22Rv1 (cell line): ENCODE results near the gene DHRS4.
"Not testable (repeated sequence)": the region's sequence is repeated elsewhere in the genome, so short reads cannot be mapped to it uniquely, and the experiment has no call there.

ENCODE experiments used
- ZFX ChIP-seq: fragments of 450-650 bp; IDR thresholded peaks from 2 replicates; pipeline ENCODE4 v1.6.1; 2017; ENCODE audit warnings: antibody characterized with exemption, borderline replicate concordance
- TF ChIP-seq, protein P1 (sequence below): fragments of 450-650 bp; IDR thresholded peaks from 2 replicates; pipeline ENCODE4 v1.5.1; 2017; ENCODE audit warnings: mild to moderate bottlenecking

DNA sequence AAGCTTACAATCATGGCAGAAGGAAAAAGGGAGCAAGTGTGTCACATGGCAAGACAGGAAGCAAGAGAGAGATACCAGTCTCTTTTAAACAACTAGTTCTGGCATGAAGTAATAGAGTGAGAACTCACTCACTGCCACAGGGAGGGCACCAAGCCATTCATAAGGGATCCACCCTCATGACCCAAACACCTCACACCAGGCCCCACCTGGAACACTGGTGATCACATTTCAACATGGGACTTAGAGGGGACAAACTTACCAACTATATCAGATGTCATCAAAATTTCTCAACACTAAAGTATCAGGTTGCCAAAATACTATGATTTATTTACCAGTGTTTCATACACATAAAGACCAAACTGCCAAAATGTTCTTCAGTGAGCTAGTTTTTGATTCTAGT, 7.3 kb downstream of the DHRS4 start:
- TF ChIP-seq, protein P1, sequence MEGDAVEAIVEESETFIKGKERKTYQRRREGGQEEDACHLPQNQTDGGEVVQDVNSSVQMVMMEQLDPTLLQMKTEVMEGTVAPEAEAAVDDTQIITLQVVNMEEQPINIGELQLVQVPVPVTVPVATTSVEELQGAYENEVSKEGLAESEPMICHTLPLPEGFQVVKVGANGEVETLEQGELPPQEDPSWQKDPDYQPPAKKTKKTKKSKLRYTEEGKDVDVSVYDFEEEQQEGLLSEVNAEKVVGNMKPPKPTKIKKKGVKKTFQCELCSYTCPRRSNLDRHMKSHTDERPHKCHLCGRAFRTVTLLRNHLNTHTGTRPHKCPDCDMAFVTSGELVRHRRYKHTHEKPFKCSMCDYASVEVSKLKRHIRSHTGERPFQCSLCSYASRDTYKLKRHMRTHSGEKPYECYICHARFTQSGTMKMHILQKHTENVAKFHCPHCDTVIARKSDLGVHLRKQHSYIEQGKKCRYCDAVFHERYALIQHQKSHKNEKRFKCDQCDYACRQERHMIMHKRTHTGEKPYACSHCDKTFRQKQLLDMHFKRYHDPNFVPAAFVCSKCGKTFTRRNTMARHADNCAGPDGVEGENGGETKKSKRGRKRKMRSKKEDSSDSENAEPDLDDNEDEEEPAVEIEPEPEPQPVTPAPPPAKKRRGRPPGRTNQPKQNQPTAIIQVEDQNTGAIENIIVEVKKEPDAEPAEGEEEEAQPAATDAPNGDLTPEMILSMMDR: not testable (repeated sequence)
- not testable (repeated sequence) for TF ChIP-seq ZFX
